C4-2B (cell line): ENCODE data around the gene DLX5.

ENCODE experiments used
- ZFX ChIP-seq: fragments of 450-650 bp; IDR thresholded peaks from 2 replicates; pipeline ENCODE4 v1.6.1; 2017
- TF ChIP-seq, protein P1 (sequence below): fragments of 450-650 bp; conservative IDR thresholded peaks from 2 replicates; pipeline ENCODE4 v1.5.1; 2017; ENCODE audit warnings: mild to moderate bottlenecking

DNA sequence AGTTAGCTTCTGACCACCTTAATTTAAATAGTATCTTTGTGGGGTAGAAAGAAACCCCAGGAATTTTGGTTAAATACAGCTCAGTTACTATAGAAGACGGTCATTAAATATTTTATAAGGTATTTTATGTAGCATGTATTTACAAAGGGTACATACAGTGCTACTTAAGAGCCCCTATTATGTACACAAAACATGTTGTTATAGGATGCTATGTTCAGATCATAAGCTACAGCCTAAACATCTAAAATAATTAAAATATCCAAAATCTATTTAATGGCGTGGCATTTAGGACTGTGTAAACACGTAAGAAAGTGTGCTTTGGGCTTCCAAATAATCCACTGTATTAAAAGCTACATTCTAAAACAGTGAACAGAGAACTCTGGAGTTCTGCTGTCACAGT, 39.4 kb upstream of the DLX5 start:
- TF ChIP-seq, protein P1, sequence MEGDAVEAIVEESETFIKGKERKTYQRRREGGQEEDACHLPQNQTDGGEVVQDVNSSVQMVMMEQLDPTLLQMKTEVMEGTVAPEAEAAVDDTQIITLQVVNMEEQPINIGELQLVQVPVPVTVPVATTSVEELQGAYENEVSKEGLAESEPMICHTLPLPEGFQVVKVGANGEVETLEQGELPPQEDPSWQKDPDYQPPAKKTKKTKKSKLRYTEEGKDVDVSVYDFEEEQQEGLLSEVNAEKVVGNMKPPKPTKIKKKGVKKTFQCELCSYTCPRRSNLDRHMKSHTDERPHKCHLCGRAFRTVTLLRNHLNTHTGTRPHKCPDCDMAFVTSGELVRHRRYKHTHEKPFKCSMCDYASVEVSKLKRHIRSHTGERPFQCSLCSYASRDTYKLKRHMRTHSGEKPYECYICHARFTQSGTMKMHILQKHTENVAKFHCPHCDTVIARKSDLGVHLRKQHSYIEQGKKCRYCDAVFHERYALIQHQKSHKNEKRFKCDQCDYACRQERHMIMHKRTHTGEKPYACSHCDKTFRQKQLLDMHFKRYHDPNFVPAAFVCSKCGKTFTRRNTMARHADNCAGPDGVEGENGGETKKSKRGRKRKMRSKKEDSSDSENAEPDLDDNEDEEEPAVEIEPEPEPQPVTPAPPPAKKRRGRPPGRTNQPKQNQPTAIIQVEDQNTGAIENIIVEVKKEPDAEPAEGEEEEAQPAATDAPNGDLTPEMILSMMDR = no peak
- TF ChIP-seq ZFX = no peak
